HuH-7 (cell line): ENCODE measurements around the gene PAK4.

Source experiments
- DNase-seq: peaks from one replicate; pipeline ENCODE4 v3.0.0; 2011; ENCODE audit warnings: low spot score

The PAK4 gene

GRCh38 chr19:39165857-39166256 is 40.3 kb downstream of the PAK4 start:
- DNase-seq, result no peak

- DNase-seq, result no peak
These were observed 41.2 kb downstream of the PAK4 start for GRCh38 chr19:39166571-39167391.

GRCh38 chr19:39167461-39168257 is 42.1 kb downstream of the PAK4 start:
- DNase-seq, result no peak

- DNase-seq, result no peak
These were observed 42.9 kb downstream of the PAK4 start for GRCh38 chr19:39168258-39169142.

GRCh38 chr19:39169143-39169810 is 43.7 kb downstream of the PAK4 start:
- DNase-seq, result no peak

- no peak for DNase-seq
These were observed 45.0 kb downstream of the PAK4 start for GRCh38 chr19:39170386-39171231.

- DNase-seq, result no peak
These were observed 46.2 kb downstream of the PAK4 start for GRCh38 chr19:39171479-39172465.

GRCh38 chr19:39172700-39173501 is 47.3 kb downstream of the PAK4 start:
- DNase-seq, result no peak

GRCh38 chr19:39173502-39173991 is 48.0 kb downstream of the PAK4 start:
- no peak for DNase-seq

- no peak for DNase-seq
These were observed 48.6 kb downstream of the PAK4 start for GRCh38 chr19:39174142-39174541.

GRCh38 chr19:39174558-39175544 is 49.3 kb downstream of the PAK4 start:
- DNase-seq, result no peak

GRCh38 chr19:39175564-39175963 is 50.0 kb downstream of the PAK4 start:
- no peak for DNase-seq

- no peak for DNase-seq
These were observed 51.6 kb downstream of the PAK4 start for GRCh38 chr19:39177110-39177699.

GRCh38 chr19:39177736-39178135 is 52.1 kb downstream of the PAK4 start:
- DNase-seq, result no peak

GRCh38 chr19:39178296-39179006 is 52.9 kb downstream of the PAK4 start:
- DNase-seq, result no peak

- no peak for DNase-seq
These were observed 54.2 kb downstream of the PAK4 start for GRCh38 chr19:39179754-39180153.
